Ovary (tissue), 9 donors: ENCODE data around the gene PHACTR1. TPM values are rescaled to one million over a fixed set of nuclear protein-coding genes. Genes with fewer than 3 reads are reported as not detected.

Source experiments
- DNase-seq, 5 donors: peaks; one replicate each; pipeline ENCODE4 v3.0.0-alpha.2; 2019 to 2020
- H3K27ac ChIP-seq, 2 donors: fragments of 200-600 bp; one replicate each; pipeline versions ENCODE4 v1.5.1 to v1.8.0; 2019 to 2022
- H3K27me3 ChIP-seq: fragments of 200-600 bp; one replicate; pipeline ENCODE4 v1.8.0; 2022
- H3K36me3 ChIP-seq: fragments of 200-600 bp; sonication (generic); one replicate; pipeline ENCODE4 v1.5.1; 2019
- H3K4me1 ChIP-seq: one replicate; pipeline ENCODE4 v1.8.1; 2013; ENCODE audit warnings: mild to moderate bottlenecking, moderate library complexity; ENCODE audit not compliant: insufficient read depth
- H3K4me3 ChIP-seq: fragments of 200-600 bp; sonication (generic); one replicate; pipeline ENCODE4 v1.5.1; 2017
- H3K9me3 ChIP-seq, 2 donors: fragments of 200-600 bp in 1 of 2; sonication (generic) in 1 of 2; one replicate each; pipeline versions ENCODE4 v1.5.1 to v1.8.1; 2013 to 2019; ENCODE audit warnings: mild to moderate bottlenecking in 1 of 2, moderate library complexity in 1 of 2
- CTCF ChIP-seq, 3 donors: fragments of 450-650 bp in 2 of 3; fragments of 200-600 bp in 1 of 3; IDR thresholded peaks; one replicate each; pipeline versions ENCODE4 v1.5.1 to v1.8.0; 2016 to 2022; ENCODE audit warnings: antibody characterized with exemption in 3 of 3, mild to moderate bottlenecking in 1 of 3
- EP300 ChIP-seq: sonication (generic); formaldehyde crosslinking; IDR thresholded peaks from one replicate; pipeline ENCODE4 v1.6.1; 2017; ENCODE audit warnings: antibody characterized with exemption
- POLR2A ChIP-seq: fragments of 450-650 bp; IDR thresholded peaks from one replicate; pipeline ENCODE4 v1.6.1; 2017; ENCODE audit warnings: antibody characterized with exemption, mild to moderate bottlenecking, moderate library complexity
- WGBS, 3 donors: extraction: QIAGEN DNeasy Blood & Tissue Kit in 1 of 3; methylation state at CpG; one replicate each; pipeline versions ENCODE4 v1.1.5 to v1.1.7; 2013 to 2017; 5-methylcytosine and 5-hydroxymethylcytosine counted together
- intact Hi-C, 4 donors: fragments of 100-400 bp; cut with DNase I; formaldehyde crosslinking; loops; one replicate each; pipeline versions ENCODE4 v1.11.0 to v1.15.1; 2022 to 2023
- polyA plus RNA-seq, 2 donors: library from polyadenylated mRNA; stranded (reverse); fragments of 200-250 nt in 1 of 2; fragments of 350-450 nt in 1 of 2; fragmentation: Illumina TruSeq in 1 of 2; extraction: RNeasy Lipid Tissue Mini Kit (QIAGEN cat#74804) in 1 of 2; gene quantifications; one replicate each; pipeline ENCODE4 v1.2.3, GENCODE V29; 2013 to 2014
- total RNA-seq, 7 donors: library from RNA; depleted of rRNA in 2 of 7; stranded (reverse); fragments of >200 nt in 2 of 7; fragmentation: NEBNext Ultra II Directional in 3 of 7; extraction: Animal tissue kit (Norgen Biotek cat#: 25700) in 3 of 7; gene quantifications; one replicate each; pipeline versions ENCODE4 v1.1.0 to v1.2.4, GENCODE V29; 2016 to 2023
- donor health status: DM: no; HTN: no; CAD: no; lungs with moderate emphysema.
- donor health status: DM: no; HTN: no; CAD: no.
- donor health status: Bipolar disorder and iron deficiency.
- donor health status: DM: yes; HTN: yes; CAD: no.
- donor health status: DM: no; HTN: no; CAD: no.
- donor health status: DM: yes; HTN: yes; CAD: no.

PHACTR1 gene
- total and polyA plus RNA-seq, 9 donors: 0.48 to 10.9 (median 3.7) TPM

GRCh38 chr6:13014504-13015378, 298.2 kb downstream of the PHACTR1 start:
- 19 to 26% (median 21%) methylated on average over 39 to 40 of the region's 40 CpGs for WGBS, 3 donors
- Histone ChIP-seq H3K4me3 (peak overlapping the region; percentile 18), H3K27ac (no peak overlapping the region)

GRCh38 chr6:13015379-13015681, 298.8 kb downstream of the PHACTR1 start:
- Histone ChIP-seq H3K36me3 (no peaks in the 10 kb centered on the region), H3K27ac (no peak overlapping the region), H3K4me3 (no peak overlapping the region), H3K9me3 (no peaks in the 10 kb centered on the region), H3K27me3 (no peaks in the 10 kb centered on the region), H3K4me1 (peaks cover 3% of the 10 kb centered on the region)
- DNase-seq: no peak
- intact Hi-C loops: no loop called here
- 68 to 78% (median 76%) methylated on average over 3 of the region's 3 CpGs for WGBS, 3 donors
- TF ChIP-seq CTCF (IDR thresholded peaks at IDR 0.05) (no peak), POLR2A (no peak), EP300 (no peak)

More at GRCh38 chr6:13014504-13015378, 298.2 kb downstream of the PHACTR1 start:
- Histone ChIP-seq H3K9me3 (no peaks in the 10 kb centered on the region), H3K4me1 (peaks cover 3% of the 10 kb centered on the region), H3K27me3 (no peaks in the 10 kb centered on the region), H3K36me3 (no peaks in the 10 kb centered on the region)
- no peak for TF ChIP-seq CTCF (IDR thresholded peaks at IDR 0.05)
- no peak for TF ChIP-seq EP300
- TF ChIP-seq POLR2A: no peak
- no peak for DNase-seq
- intact Hi-C loops: no loop called here

GRCh38 chr6:13024616-13025015, 308.0 kb downstream of the PHACTR1 start:
- DNase-seq: no peak
- H3K4me1 ChIP-seq: no peaks in the 10 kb centered on the region
- intact Hi-C loops: no loop called here

GRCh38 chr6:13025893-13026499, 309.4 kb downstream of the PHACTR1 start:
- WGBS, 3 donors: 11 to 36% (median 18%) methylated on average over 5 of the region's 5 CpGs
- TF ChIP-seq POLR2A (no peak), EP300 (no peak), CTCF (IDR thresholded peaks at IDR 0.05) (no peak)
- intact Hi-C loops: no loop called here
- no peaks in the 10 kb centered on the region for H3K4me1 ChIP-seq
- H3K9me3 ChIP-seq: no peaks in the 10 kb centered on the region
- no peaks in the 10 kb centered on the region for H3K36me3 ChIP-seq
- no peaks in the 10 kb centered on the region for H3K27me3 ChIP-seq
- DNase-seq: no peak
- H3K27ac ChIP-seq: no peak overlapping the region
- no peak overlapping the region for H3K4me3 ChIP-seq

More at GRCh38 chr6:13024616-13025015, 308.0 kb downstream of the PHACTR1 start:
- Histone ChIP-seq H3K27me3 (no peaks in the 10 kb centered on the region), H3K27ac (no peak overlapping the region), H3K36me3 (no peaks in the 10 kb centered on the region), H3K4me3 (no peak overlapping the region), H3K9me3 (no peaks in the 10 kb centered on the region)
- 85 to 88% (median 87%) methylated on average over 2 of the region's 2 CpGs for WGBS, 3 donors
- TF ChIP-seq POLR2A: no peak
- TF ChIP-seq EP300: no peak
- no peak for TF ChIP-seq CTCF (IDR thresholded peaks at IDR 0.05)
